NB4 (cell line): Measurements from ENCODE around the gene MAPK6.
"Not testable (repeated sequence)": the region's sequence is repeated elsewhere in the genome, so short reads cannot be mapped to it uniquely, and the experiment has no call there.

Experiments used
- DNase-seq: peaks from one replicate; pipeline ENCODE4 v3.0.0; 2010; ENCODE audit warnings: low read depth
- H3K4me3 ChIP-seq: one replicate; pipeline ENCODE4 v1.5.1; 2011; ENCODE audit warnings: mild to moderate bottlenecking, low read depth, low read length, moderate library complexity
- CTCF ChIP-seq: IDR thresholded peaks from one replicate; pipeline ENCODE4 v1.5.1; 2012; ENCODE audit warnings: low read depth, low read length
- MYC ChIP-seq: IDR thresholded peaks from 2 replicates; pipeline ENCODE4 v1.6.1; 2011; ENCODE audit warnings: low read depth, low read length
- POLR2A ChIP-seq: IDR thresholded peaks from 2 replicates; pipeline ENCODE4 v1.6.1; 2011; ENCODE audit warnings: mild to moderate bottlenecking; ENCODE audit not compliant: insufficient read length; ENCODE audit errors: extremely low read depth
- TF ChIP-seq, protein P1 (sequence below): IDR thresholded peaks from 2 replicates; pipeline ENCODE4 v1.6.1; 2011; ENCODE audit warnings: low read depth, low read length

Gene MAPK6

GRCh38 chr15:52052066-52052935 lies 33.3 kb downstream of the MAPK6 start:
- DNase-seq = peak; percentile 84
- no peak overlapping the region for H3K4me3 ChIP-seq
- TF ChIP-seq, protein P1, sequence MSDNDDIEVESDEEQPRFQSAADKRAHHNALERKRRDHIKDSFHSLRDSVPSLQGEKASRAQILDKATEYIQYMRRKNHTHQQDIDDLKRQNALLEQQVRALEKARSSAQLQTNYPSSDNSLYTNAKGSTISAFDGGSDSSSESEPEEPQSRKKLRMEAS = no peak
- TF ChIP-seq CTCF (no peak), MYC (0 out of 2 replicates have a peak, but pooled peaks have one; percentile 10), POLR2A (no peak)

- DNase-seq = no peak
Measured at GRCh38 chr15:52054381-52054780, 35.4 kb downstream of the MAPK6 start.

GRCh38 chr15:52054858-52055257 lies 35.8 kb downstream of the MAPK6 start:
- not testable (repeated sequence) for DNase-seq

More at GRCh38 chr15:52054381-52054780, 35.4 kb downstream of the MAPK6 start:
- no peak for TF ChIP-seq POLR2A
- no peak for TF ChIP-seq CTCF
- no peak overlapping the region for H3K4me3 ChIP-seq

GRCh38 chr15:52056001-52056400 lies 37.0 kb downstream of the MAPK6 start:
- no peak for DNase-seq
- no peak for TF ChIP-seq CTCF
- TF ChIP-seq POLR2A = no peak
- no peak for TF ChIP-seq MYC
- TF ChIP-seq, protein P1 = no peak
- no peak overlapping the region for H3K4me3 ChIP-seq

More at GRCh38 chr15:52054858-52055257, 35.8 kb downstream of the MAPK6 start:
- H3K4me3 ChIP-seq = not testable (repeated sequence)

- H3K4me3 ChIP-seq = no peak overlapping the region
- no peak for DNase-seq
- TF ChIP-seq, protein P1 = no peak
- TF ChIP-seq MYC = no peak
- TF ChIP-seq CTCF = no peak
- TF ChIP-seq POLR2A = no peak
Measured at GRCh38 chr15:52056496-52056895, 37.5 kb downstream of the MAPK6 start.

DNA sequence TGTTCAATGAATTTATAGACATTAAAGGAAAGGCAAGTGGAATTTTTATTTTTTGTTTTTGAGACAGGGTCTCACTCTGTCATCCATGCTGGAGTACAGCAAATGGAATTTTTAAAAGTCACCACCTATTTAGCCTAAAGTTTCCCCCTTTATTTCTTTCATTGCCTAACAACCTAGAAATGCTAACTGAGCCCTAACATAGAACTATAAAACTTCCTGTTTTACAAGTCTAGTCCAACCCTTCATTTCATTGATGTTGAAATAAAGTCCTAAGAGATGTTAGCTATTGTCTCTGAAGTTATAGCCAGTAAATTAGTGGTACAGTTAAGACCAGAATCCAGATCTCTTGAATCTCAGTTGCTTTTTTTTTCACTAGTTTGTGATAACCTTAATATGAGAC lies 39.0 kb downstream of the MAPK6 start:
- H3K4me3 ChIP-seq = no peak overlapping the region
- TF ChIP-seq, protein P1 = no peak
- TF ChIP-seq POLR2A (no peak), MYC (no peak), CTCF (no peak)
- DNase-seq = peak; percentile 64
